GM19397 (cell line): ENCODE results near the gene DAGLA.

Experiments
- ATAC-seq: cut with Tn5 transposase; IDR thresholded peaks from one replicate; pipeline ENCODE4 v1.9.1; 2021; ENCODE audit warnings: mild to moderate bottlenecking, moderate library complexity; ENCODE audit not compliant: unreplicated experiment

Gene DAGLA

GRCh38 chr11:61688365-61689163 lies 8.4 kb downstream of the DAGLA start:
- ATAC-seq: no peak

- ATAC-seq: no peak
Measured at GRCh38 chr11:61689164-61689496, 8.9 kb downstream of the DAGLA start.

- no peak for ATAC-seq
Measured at GRCh38 chr11:61690706-61691379, 10.7 kb downstream of the DAGLA start.

GRCh38 chr11:61691380-61692156 lies 11.4 kb downstream of the DAGLA start:
- no peak for ATAC-seq

GRCh38 chr11:61693922-61694601 lies 13.9 kb downstream of the DAGLA start:
- ATAC-seq: no peak

- ATAC-seq: no peak
Measured at GRCh38 chr11:61694602-61694939, 14.4 kb downstream of the DAGLA start.

GRCh38 chr11:61694946-61695706 lies 14.9 kb downstream of the DAGLA start:
- no peak for ATAC-seq

GRCh38 chr11:61695917-61696316 lies 15.7 kb downstream of the DAGLA start:
- no peak for ATAC-seq

- ATAC-seq: no peak
Measured at GRCh38 chr11:61696602-61697001, 16.4 kb downstream of the DAGLA start.

- ATAC-seq: no peak
Measured at GRCh38 chr11:61697078-61697502, 16.9 kb downstream of the DAGLA start.

GRCh38 chr11:61697764-61698163 lies 17.6 kb downstream of the DAGLA start:
- ATAC-seq: no peak

GRCh38 chr11:61698173-61698948 lies 18.2 kb downstream of the DAGLA start:
- ATAC-seq: no peak

- ATAC-seq: no peak
Measured at GRCh38 chr11:61699737-61700160, 19.6 kb downstream of the DAGLA start.

GRCh38 chr11:61700212-61700611 lies 20.0 kb downstream of the DAGLA start:
- ATAC-seq: no peak

- ATAC-seq: no peak
Measured at GRCh38 chr11:61700720-61701119, 20.5 kb downstream of the DAGLA start.

- no peak for ATAC-seq
Measured at GRCh38 chr11:61701242-61701886, 21.2 kb downstream of the DAGLA start.

GRCh38 chr11:61702701-61703312 lies 22.6 kb downstream of the DAGLA start:
- no peak for ATAC-seq

GRCh38 chr11:61704838-61705237 lies 24.6 kb downstream of the DAGLA start:
- ATAC-seq: no peak
